HG02678 (cell line): Measurements from ENCODE around the gene RRAS2.
"Not testable (repeated sequence)": the region's sequence is repeated elsewhere in the genome, so short reads cannot be mapped to it uniquely, and the experiment has no call there.

Experiments used
- ATAC-seq: cut with Tn5 transposase; IDR thresholded peaks from one replicate; pipeline ENCODE4 v1.9.1; 2021; ENCODE audit warnings: mild to moderate bottlenecking, moderate library complexity; ENCODE audit not compliant: unreplicated experiment

The RRAS2 gene

GRCh38 chr11:14372011-14372410 is 13.0 kb upstream of the RRAS2 start:
- ATAC-seq = no peak

GRCh38 chr11:14371249-14371648 is 12.3 kb upstream of the RRAS2 start:
- no peak for ATAC-seq

GRCh38 chr11:14370496-14370895 is 11.5 kb upstream of the RRAS2 start:
- no peak for ATAC-seq

GRCh38 chr11:14369598-14369997 is 10.6 kb upstream of the RRAS2 start:
- ATAC-seq = no peak

GRCh38 chr11:14366936-14367335 is 8.0 kb upstream of the RRAS2 start:
- no peak for ATAC-seq

- no peak for ATAC-seq
Measured at GRCh38 chr11:14364322-14364721, 5.3 kb upstream of the RRAS2 start.

GRCh38 chr11:14362611-14363010 is 3.6 kb upstream of the RRAS2 start:
- ATAC-seq = no peak

GRCh38 chr11:14361951-14362350 is 3.0 kb upstream of the RRAS2 start:
- ATAC-seq = no peak

- ATAC-seq = no peak
Measured at GRCh38 chr11:14360976-14361375, 2.0 kb upstream of the RRAS2 start.

- ATAC-seq = no peak
Measured at GRCh38 chr11:14359501-14360031, 583 bp upstream of the RRAS2 start.

GRCh38 chr11:14357881-14358728 is 878 bp downstream of the RRAS2 start:
- peak; percentile 51 for ATAC-seq

GRCh38 chr11:14356342-14356741 is 2.6 kb downstream of the RRAS2 start:
- ATAC-seq = no peak

- ATAC-seq = not testable (repeated sequence)
Measured at GRCh38 chr11:14354604-14355003, 4.4 kb downstream of the RRAS2 start.

- ATAC-seq = no peak
Measured at GRCh38 chr11:14350716-14351238, 8.2 kb downstream of the RRAS2 start.

GRCh38 chr11:14350215-14350614 is 8.8 kb downstream of the RRAS2 start:
- ATAC-seq = no peak

- no peak for ATAC-seq
Measured at GRCh38 chr11:14347991-14348390, 11.0 kb downstream of the RRAS2 start.

- ATAC-seq = no peak
Measured at GRCh38 chr11:14347494-14347893, 11.5 kb downstream of the RRAS2 start.

- ATAC-seq = no peak
Measured at GRCh38 chr11:14346303-14346955, 12.6 kb downstream of the RRAS2 start.

- ATAC-seq = no peak
Measured at GRCh38 chr11:14345668-14346067, 13.3 kb downstream of the RRAS2 start.

- ATAC-seq = not testable (repeated sequence)
Measured at GRCh38 chr11:14345016-14345415, 14.0 kb downstream of the RRAS2 start.

GRCh38 chr11:14342906-14343305 is 16.1 kb downstream of the RRAS2 start:
- peak; percentile 81 for ATAC-seq

- no peak for ATAC-seq
Measured at GRCh38 chr11:14341968-14342367, 17.0 kb downstream of the RRAS2 start.
